Activated gamma-delta T cell treated with Interleukin-2 at 50 U/mL for 16 hours (primary cell): ENCODE measurements around the gene OAT.
A peak's percentile ranks its signal among the peaks of the same experiment; 100 is the strongest.

Experiments
- DNase-seq: peaks from one replicate; pipeline ENCODE4 v3.0.0-alpha.2; 2020

Gene OAT

DNA sequence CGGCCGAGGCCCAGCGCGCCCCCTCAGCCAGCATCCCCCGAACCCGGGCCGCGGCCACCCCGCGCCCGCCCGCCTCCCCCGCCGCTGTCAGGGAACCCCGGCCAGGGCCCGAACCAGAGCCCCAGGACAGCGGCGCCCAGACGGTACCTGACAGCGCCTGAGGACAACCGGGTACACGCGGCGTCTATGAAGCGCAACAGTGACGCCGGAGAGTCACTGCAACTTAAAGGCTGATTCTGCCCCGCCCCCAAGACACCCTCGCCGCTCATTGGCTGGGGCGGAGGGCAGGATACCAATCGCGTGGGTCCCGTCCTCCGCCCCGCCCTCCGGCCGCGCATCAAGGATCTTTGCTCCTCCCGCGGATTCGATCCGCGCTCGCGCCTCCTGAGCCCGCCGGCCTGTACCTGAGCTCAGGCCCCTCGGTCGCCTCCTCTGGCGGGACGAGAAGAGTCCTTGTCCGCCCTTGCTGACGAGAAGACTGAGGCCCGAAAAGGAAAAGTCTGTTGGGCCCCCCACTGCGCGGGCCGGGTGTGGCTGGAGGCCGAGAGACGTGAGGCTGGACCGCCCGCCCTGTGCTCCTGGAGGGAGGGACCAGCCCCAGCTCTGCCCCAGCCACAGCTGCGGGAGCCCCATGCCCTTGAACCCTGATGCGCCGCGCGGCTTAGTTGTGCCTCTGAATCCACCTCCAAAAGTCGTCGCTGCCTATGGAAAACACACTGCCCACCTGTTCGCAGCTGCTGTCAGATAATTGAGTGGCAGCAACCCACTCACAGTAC is at the start of gene OAT:
TSS of gene OAT (minus strand) at position 198 of the 776 bp plus-strand sequence. CDS start 6,752 bp downstream, outside the sequence.
- DNase-seq, result peak; percentile 96

DNA sequence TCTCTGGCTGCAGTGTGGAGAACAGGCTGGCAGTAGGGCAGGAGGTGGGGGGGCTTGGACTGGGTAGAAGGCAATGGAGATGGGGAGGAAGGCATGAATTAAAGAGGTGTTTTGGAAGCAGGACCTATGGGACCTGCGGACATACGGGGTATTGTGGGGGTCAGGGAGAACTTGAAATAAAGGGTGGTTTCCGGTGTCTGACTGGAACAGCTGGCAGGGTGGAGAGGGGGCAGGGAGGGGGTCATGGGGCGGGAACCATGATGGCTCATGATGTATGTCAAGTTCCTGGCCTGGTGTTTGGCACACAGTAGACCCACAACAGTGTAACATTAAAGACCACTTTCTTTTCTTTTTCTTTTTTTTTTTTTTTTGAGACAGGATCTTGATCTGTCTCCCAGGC is 48.4 kb upstream of the OAT start:
- no peak for DNase-seq

DNA sequence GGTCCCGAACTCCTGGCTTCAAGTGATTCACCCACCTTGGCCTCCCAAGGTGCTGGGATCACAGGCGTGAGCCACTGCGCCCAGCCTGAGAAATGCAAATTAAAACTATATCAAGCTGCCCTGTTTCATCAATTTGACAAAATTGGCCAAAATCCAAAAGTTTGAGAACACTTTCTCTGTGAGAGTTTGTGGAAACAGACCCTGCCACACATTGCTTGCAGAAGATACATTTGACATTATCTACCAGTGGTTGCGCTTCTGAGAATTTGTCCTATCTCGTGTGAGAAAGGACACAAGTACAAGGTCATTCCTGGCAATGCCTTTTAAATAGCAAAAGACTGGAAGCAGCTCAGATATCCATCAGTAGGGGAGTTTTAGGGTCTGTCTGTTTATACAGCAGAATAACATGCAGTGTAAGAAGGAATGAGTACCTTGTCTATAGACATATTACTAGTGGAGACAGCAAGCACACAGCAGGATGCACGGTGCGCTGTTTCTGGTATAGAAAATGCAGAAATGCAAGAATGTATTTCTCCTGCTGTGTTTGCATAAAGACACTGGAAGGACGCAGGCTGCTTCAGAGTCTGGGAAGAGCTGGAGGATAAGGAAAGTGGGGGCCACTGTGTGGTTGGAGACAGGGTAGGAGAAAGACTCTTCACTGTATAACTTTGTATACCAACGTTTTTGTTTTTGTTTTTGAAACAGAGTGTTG is 47.2 kb upstream of the OAT start:
- DNase-seq, result no peak

DNA sequence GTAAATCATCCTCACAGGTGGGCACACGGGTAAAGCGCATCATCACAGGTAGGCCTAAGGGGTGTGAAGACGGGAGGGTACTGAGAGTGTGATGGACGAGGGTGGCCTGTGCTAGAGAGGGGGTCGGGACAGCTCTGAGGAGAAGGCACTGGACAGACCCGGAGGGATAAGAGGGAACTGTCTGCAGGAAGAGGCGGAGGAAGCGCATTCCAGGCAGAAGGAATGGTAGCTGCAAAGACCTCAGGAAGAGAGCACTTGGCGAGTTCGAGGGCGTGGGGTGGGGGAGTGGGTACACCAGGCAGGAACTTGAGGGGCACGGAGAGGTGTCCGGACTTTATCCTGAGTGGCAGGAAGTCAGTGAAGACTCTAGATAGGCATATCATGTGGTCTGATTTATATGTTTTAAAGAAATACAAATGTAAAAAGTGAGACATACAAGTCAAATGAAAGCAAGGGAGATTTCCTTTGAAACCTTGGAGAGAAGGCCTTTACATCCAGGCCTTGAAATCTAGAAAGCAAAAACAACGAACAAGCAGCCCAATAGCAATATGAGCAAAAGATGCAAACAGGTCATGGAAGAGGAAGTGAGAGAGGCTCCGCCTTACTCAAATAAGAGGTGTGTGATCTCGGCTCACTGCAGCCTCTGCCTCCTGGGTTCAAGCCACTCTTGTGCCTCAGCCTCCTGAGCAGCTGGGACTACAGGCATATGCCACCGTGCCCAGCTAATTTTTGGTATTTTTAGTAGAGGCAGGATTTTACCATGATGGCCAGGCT is 46.5 kb upstream of the OAT start:
- DNase-seq, result no peak

DNA sequence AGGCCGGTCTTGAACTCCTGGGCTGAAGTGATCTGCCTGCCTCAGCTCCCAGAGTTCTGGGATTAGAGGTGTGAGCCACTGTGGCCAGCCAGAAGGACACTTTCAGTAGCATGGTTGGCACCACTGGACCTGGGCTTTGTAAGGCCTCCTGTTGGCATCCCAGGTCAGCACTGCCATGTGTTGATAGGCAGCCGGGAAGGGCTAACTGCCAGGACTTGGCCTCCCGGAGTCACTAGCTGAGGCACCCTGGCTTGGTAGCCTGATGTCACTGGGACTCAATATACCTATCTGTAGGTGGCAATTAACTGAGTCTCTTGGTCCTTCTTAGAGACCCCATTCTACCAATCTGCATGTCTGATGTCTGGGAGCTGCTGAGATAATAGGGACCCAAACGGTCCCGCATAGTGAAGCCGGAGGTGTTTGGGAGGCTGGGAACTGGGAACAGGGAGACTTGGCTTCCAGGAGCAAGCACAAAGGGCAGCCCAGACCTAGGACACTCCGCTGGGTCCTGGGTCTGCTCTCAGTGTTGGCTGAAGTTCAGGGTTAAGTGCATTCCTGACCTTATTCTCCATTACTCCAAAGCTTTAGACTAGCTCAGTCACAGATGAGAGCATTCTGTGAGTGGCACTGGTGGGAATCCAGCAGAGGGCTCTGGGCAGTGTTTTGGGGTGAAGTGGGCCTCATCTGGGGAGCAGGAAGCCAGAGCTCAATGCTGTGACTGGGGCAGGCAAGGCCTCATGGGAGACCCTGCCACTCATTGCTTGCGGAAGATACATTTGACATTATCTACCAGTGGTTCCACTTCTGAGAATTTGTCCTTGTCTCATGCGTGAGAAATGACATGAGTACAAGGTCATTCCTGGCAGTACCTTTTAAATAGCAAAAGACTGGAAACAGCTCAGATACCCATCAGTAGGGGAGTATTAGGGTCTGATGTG is 45.6 kb upstream of the OAT start:
- no peak for DNase-seq

DNA sequence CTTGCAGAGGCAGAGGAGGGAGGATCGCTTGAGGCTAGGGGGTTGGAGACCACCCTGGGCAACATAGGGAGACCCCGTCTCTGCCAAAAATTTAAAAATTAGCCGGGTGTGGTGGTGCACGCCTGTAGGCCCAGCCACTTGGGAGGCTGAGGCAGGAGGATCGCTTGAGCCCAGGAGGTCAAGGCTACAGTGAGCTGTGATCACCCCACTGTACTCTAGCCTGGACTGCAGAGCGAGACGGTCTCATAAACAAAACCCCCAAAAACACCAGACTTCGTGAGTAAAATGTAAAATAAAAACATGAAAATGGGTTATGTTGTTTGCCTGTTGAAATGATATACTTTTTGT is 43.6 kb upstream of the OAT start:
- DNase-seq, result no peak

DNA sequence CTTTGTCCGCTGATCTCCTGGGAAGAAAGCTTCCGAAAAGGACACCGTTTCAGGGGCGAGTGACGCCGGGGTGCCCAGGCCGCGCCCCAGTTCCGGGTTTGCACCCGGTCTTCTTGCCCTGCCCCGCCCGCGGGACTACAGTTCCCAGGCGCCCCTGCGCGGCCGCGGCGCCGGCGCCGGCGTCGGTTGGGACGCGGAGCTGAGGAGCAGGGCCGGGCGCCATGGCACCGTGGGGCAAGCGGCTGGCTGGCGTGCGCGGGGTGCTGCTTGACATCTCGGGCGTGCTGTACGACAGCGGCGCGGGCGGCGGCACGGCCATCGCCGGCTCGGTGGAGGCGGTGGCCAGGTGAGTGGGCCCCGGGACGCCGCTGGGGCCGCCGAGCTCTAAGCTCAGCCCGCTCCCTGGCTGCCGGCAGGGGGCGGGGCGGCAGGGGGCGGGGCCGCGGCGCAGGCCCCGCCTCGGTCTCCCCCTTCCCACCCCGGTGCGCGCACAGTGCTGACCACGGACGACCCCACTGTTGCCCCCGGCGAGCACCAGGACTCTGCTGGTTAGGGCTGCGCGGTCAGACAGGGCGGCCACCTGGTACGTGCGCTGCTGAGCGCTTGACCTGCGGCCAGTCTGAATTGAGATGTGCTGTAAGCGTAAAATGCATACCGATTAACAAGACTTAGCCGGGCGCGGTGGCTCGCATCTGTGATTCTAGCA is 43.1 kb upstream of the OAT start, which contains the start of gene LHPP:
TSS of gene LHPP (plus strand) at position 182 of the 706 bp plus-strand sequence. CDS start at position 222, 40 bp downstream.
- peak; percentile 79 for DNase-seq

DNA sequence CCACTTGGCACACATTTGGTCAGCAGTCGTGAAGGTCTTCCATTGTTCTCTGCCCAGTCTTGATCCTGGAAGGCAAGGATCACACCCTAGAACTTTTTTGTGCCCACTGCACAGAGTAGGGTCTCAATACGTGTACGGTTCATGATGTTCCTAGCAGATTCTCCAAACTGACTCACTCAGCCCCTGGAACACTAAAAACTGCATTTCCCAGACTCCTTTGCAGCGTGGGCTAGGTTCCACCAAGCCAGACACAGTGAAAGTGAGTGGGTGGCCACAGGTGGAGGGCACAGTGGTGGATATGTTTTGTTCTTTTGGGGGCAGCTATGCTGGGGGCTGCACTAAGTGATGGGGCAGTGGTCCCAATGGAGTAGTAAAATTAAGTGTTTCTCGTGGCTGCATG is 41.4 kb upstream of the OAT start:
- DNase-seq, result no peak

DNA sequence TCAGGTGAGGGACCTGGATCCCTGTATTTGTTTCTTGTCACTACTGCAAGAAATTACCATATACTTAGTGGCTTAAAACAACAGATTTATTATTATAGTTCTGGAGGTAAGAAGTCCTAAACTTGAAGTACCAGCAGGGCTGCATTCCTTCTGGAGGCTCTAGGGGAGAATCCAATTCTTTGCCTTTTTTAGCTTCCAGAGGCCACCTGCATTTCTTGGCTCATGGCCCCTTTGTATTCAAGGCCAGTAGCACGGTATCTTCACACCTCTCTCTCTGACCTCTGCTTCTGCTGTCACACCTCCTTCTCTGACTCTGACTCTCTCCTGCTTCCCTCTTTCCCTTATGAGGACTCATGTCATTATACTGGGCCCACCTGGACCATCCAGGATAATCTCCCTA is 40.7 kb upstream of the OAT start:
- DNase-seq, result no peak

DNA sequence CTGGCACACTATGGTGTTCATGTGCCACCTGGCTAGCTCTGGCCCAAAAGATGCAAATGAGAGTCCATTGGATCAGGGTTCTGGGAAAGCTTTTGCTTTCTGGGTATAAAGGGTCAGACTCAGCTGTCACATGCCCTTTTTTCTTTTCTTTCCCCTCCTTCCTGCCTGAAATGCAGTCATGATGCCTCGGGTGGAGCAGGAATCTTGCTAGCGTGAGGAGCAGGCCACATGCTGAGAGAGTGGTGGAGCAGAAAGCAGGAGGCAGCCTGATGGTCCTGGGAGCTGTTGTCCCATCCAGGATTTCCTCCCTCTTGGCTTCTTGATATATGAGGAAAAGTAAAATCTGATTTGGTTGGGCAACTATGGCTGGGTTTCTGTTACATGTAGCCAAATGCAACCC is 40.2 kb upstream of the OAT start:
- no peak for DNase-seq

DNA sequence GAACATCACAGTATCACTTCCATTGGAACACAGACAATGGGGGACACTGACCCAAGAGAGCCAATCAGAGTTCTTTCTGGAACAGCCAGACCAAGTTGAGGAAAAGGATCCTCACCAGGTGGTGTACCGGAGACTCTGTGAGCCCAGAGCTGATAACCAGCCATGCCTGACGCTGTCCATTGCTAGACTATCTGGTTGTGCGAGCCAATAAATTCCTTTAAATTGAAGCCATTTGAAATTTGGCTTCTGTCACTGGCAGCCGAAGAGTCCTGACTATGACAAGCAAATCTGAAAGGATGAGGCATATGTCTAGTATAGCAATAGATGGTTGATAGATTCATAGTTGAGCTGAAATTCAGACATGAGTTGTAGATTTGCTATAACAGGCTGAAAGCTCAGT is 39.8 kb upstream of the OAT start:
- DNase-seq, result no peak

DNA sequence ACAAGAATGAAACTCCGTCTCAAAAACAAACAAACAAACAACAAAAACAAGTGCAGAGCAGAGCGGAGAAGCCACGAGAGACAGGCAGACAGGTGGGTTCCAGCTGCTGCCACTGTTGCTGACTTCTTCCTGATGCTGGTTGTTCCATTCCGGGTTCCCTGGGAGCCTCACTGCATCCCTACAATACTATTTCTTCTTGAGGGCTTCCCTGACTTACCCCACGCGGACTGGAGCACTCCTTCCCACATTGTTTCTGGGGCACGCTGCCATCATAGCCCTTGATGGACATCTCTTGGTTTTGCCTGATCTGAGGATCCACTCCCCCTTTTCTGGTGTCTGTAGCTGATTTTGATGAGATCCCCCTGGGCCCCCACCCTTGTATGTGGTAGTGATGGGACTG is 36.7 kb upstream of the OAT start:
- no peak for DNase-seq

DNA sequence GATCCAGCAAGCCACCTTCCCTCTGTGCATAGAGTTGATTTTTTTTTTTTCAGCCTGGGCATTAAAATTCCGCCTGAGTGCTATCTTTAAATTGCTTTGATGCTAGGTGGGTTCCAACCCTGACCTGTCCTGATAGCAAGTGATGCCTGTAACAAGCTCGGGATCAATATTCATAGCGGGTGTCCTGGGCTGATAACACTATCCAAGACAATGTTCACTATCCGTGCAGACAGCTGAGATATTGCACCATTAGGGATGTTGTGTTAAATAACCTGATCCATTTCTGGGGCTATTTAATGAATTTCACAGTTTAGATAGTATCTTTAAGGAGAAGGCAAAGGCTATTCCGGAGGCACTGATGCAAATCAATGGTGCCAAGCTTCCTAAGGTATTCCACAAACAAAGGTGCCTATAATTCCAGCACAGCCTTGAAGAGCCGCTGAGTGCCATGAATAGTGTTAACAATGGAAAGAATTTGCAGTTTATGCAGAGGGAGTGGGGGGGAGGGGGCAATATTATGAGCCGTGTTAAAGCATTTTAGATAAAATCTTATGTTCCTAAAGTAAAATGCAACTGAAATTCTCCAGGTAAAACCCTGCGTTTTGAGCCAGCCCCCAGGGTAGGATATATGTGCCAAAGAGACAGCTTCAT is 35.4 kb upstream of the OAT start:
- no peak for DNase-seq

DNA sequence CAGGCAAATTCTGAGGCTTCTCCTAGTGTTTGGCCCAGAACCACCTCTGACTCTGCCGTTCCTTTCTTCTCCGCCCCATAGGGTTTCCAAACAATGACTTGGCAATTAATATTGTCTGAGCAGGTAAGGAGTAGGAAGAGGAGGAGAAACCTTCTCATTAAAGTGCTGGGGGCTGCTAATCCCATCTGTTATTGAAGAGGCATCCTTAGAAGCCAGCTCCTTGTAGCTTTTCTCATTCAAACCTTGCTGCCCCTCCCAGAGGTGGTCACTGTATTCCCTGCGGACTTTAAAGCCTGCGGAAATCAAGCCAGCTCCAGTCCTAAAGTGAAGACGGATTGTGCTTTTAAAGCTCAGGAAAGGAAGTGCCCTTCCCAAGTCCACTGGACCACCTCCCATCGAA is 32.6 kb upstream of the OAT start:
- no peak for DNase-seq

DNA sequence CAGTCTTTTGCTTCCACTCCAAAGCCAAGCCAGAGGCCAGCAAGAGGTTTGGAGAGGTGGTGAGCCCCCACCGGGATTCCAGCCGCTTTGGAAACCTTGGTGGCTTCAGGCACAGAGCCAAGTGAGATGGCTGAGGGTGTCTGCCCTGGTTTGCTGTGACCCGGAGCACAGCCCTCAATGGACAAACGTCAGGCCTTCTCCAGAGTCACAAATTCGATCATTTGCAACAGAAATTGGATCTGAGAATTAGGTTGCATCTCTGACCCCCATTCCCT is 32.0 kb upstream of the OAT start:
- DNase-seq, result no peak

DNA sequence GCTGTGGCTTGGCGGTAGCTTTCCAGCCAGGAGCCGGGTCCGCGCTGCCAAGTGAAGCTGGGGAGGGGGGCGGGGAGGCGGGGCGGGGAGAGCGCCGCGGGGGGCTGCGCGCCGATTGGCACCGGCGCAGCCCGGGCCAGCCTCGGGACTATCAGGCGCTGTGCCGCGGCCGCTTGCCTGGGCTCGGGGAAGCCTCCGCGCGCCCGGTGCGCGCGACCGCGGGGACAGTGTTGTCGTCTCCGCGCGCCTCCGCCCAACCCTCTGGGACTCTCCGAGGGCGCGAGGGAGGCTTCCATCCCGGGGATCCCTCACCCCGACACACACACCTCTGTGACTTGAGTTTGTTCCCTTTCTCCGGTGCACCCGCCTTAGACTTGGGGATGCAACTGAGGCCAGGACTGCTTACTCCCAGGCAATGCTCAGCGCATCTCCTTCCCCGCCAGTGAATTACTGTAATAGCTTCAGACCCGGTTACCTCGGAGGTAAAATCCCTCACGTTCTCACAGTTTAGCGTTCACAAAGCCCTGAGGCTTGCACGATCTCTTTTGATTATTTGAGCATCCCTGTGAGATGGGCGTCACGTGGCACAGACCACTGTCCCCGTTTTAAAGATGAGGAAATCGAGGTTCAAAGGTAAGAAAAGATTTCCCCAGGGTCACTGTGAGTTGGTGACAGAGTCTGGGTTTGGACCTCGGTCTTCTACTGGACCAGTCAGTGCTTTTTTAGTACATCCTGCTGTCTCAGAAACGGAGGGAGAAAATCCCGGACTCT is 31.5 kb upstream of the OAT start, which contains the start of gene NKX1-2:
TSS of gene NKX1-2 (minus strand) at position 24 of the 771 bp plus-strand sequence. CDS start 92 bp downstream, outside the sequence.
- DNase-seq, result no peak

DNA sequence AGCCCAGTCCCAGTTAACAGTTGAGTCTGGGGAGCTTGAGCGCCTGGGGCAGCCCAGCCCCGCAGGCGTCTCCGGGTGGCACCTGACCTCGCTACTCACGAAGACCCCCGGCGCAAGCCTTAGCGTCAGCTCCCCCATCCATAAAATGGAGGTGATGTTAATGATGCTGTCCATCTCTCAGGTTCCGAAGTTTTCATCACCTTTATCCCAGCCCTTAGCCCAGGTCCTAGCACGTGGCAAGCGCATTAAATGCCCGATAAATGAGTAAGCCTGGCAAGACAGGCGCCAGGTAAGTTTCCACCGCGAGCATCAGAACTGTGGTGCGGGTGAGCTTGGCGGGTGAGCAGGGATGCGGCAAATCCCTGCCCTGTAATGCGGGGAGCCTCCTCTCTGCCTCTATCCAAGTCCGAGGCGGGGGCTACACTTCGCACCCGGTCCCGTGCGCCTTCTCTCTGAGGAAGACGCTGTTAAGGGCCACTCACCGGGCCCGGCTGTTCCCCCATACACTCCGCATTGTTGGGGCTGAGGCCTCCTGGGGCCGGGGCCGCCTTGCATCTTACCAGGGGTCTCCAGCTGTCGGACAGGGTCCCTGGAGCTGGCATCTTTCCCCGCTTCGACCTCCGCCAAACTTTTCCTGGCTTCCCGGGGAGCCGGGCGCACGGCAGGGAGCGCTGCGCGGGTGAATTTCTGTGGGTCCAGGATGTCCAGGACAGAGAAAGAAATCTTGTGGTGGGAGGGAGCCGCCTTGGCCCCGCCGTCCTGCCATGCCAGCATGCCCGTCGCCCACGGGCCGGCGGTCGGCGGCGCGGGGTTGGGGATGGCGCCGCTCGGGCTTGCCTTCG is 30.7 kb upstream of the OAT start:
- no peak for DNase-seq

DNA sequence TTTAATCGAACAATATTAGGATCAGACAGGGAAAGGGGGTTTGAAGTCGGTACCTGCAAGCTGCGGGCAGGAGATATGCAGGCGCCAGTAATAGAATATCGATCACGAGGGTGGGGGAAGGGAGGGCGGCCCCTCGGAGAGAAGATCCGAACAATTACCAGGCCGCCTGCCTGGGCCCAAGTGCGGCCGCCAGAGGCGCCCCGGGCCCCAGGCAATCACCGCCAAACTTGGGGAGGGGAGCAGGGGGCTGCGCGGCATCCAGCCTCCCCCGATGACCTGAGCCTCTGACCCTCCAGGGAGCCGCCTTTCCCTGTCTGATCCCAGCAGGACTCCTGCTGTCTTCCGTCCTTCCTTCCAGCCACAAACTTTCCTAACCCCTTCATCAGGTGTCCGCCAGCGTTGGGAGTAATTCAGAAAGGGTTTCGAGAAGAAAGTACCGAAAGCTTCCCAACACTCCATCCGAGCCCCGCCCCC is 30.0 kb upstream of the OAT start:
- DNase-seq, result no peak

DNA sequence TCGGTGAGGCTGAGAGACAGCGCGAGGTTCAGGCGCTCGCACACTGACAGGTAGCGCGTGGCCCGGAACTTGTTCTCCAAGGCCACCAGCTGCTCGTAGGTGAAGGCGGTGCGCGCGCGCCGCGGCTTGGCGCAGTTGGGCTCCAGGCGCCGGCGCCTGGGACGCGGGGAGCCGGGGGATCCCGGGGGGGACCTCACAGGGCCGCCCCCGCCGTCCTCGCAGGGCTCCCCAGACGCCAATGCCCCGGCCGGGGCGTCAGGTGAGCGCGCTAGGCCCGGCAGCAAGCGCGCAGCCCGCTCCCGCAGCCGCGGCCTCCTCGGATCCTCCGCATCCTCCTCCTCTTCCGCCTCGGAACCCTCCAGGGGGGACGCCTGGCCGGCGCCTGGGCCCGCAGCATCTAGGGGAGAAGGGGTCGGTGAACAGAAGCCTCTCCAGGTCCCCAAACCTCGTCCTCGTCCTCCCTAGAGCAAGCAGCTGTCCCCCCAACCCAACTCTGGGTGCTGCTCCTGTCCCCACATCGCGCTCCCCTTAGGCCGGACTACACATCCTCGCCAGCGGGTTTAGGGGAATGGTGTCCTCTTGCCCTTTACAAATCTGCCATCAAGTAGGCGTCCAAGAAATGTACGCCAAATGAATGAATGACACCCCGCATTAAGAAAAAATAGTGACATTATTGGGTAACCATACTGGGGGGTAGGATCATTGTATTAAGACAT is 29.2 kb upstream of the OAT start:
- DNase-seq, result no peak
